ENCODE data around the gene PMVK. TPM values are rescaled to one million over a fixed set of nuclear protein-coding genes. Genes with fewer than 3 reads are reported as not detected.
"Not testable (repeated sequence)": the region's sequence is repeated elsewhere in the genome, so short reads cannot be mapped to it uniquely, and the experiment has no call there.

Gene PMVK
- total and polyA plus RNA-seq, 3 experiments from 2014 or later, result 44.7 to 55.5 (median 45.2) TPM

- Histone ChIP-seq H3K4me1 (ENCODE audit: insufficient read depth, low read length) (no peaks in the 10 kb centered on the region), H3K27ac (ENCODE audit: low read depth, low read length) (no peak overlapping the region), H3K27me3 (ENCODE audit: insufficient read depth, low read length, poor library complexity, severe bottlenecking) (no peaks in the 10 kb centered on the region), H3K4me3 (ENCODE audit: low read length) (no peak overlapping the region), H3K36me3 (ENCODE audit: insufficient read depth, low read length) (no peaks in the 10 kb centered on the region), H3K9me3 (ENCODE audit: low read length) (no peaks in the 10 kb centered on the region)
- H3K4me1 Mint-ChIP-seq, result no peaks in the 10 kb centered on the region
- POLR2A ChIA-PET, result no interaction called here
- H3K27me3 Mint-ChIP-seq, result no peaks in the 10 kb centered on the region
- peak overlapping the region in 1 of 8 donors; percentile 26 for H3K27ac Mint-ChIP-seq
- CTCF ChIA-PET, result interaction anchor here (1.5 kb wide), 1 partner anchor 181 kb away, joined by 3 read pairs; no protein-coding TSS in a partner anchor
- no peak for DNase-seq
- H3K4me3 Mint-ChIP-seq, result no peak overlapping the region
- no peaks in the 10 kb centered on the region for H3K36me3 Mint-ChIP-seq
- H3K9me3 Mint-ChIP-seq, result no peaks in the 10 kb centered on the region
Observed at GRCh38 chr1:154910851-154911250, 25.7 kb downstream of the PMVK start.

GRCh38 chr1:154908937-154909336 is 27.6 kb downstream of the PMVK start:
- H3K4me1 ChIP-seq (ENCODE audit: insufficient read depth, low read length), result no peaks in the 10 kb centered on the region
- no peak overlapping the region for H3K27ac ChIP-seq (ENCODE audit: low read depth, low read length)
- ChIA-PET CTCF (no interaction called here), POLR2A (no interaction called here)
- no peak overlapping the region for H3K4me3 ChIP-seq (ENCODE audit: low read length)
- Mint-ChIP-seq H3K36me3 (no peaks in the 10 kb centered on the region), H3K27ac (no peak overlapping the region), H3K4me1 (no peaks in the 10 kb centered on the region), H3K9me3 (no peaks in the 10 kb centered on the region), H3K27me3 (no peaks in the 10 kb centered on the region), H3K4me3 (no peak overlapping the region)
- no peaks in the 10 kb centered on the region for H3K27me3 ChIP-seq (ENCODE audit: insufficient read depth, low read length, poor library complexity, severe bottlenecking)
- DNase-seq, result no peak
- no peaks in the 10 kb centered on the region for H3K9me3 ChIP-seq (ENCODE audit: low read length)
- H3K36me3 ChIP-seq (ENCODE audit: insufficient read depth, low read length), result no peaks in the 10 kb centered on the region

- H3K4me1 ChIP-seq (ENCODE audit: insufficient read depth, low read length); H3K27ac ChIP-seq (ENCODE audit: low read depth, low read length); POLR2A ChIA-PET; H3K27me3 ChIP-seq (ENCODE audit: insufficient read depth, low read length, poor library complexity, severe bottlenecking); H3K27me3 Mint-ChIP-seq; H3K27ac Mint-ChIP-seq; H3K4me1 Mint-ChIP-seq; H3K9me3 Mint-ChIP-seq; H3K36me3 Mint-ChIP-seq; H3K9me3 ChIP-seq (ENCODE audit: low read length); CTCF ChIA-PET; H3K4me3 ChIP-seq (ENCODE audit: low read length); H3K36me3 ChIP-seq (ENCODE audit: insufficient read depth, low read length); H3K4me3 Mint-ChIP-seq; DNase-seq: not testable (repeated sequence)
Observed at GRCh38 chr1:154908129-154908528, 28.4 kb downstream of the PMVK start.

GRCh38 chr1:154906621-154907081 is 29.9 kb downstream of the PMVK start:
- Histone ChIP-seq H3K4me1 (ENCODE audit: insufficient read depth, low read length) (no peaks in the 10 kb centered on the region), H3K9me3 (ENCODE audit: low read length) (no peaks in the 10 kb centered on the region), H3K27ac (ENCODE audit: low read depth, low read length) (no peak overlapping the region), H3K27me3 (ENCODE audit: insufficient read depth, low read length, poor library complexity, severe bottlenecking) (no peaks in the 10 kb centered on the region), H3K36me3 (ENCODE audit: insufficient read depth, low read length) (no peaks in the 10 kb centered on the region), H3K4me3 (ENCODE audit: low read length) (no peak overlapping the region)
- Mint-ChIP-seq H3K4me3 (no peak overlapping the region), H3K36me3 (no peaks in the 10 kb centered on the region), H3K27me3 (no peaks in the 10 kb centered on the region), H3K27ac (no peak overlapping the region), H3K9me3 (no peaks in the 10 kb centered on the region), H3K4me1 (no peaks in the 10 kb centered on the region)
- no peak for DNase-seq
- POLR2A ChIA-PET, result no interaction called here
- CTCF ChIA-PET, result interaction anchor here (0.7 to 1.2 kb wide), 3 partner anchors 16 to 111 kb away, joined by 3 to 4 read pairs (median 3); no protein-coding TSS in a partner anchor

- H3K9me3 Mint-ChIP-seq, result no peaks in the 10 kb centered on the region
- H3K9me3 ChIP-seq (ENCODE audit: low read length), result no peaks in the 10 kb centered on the region
- ChIA-PET CTCF (no interaction called here), POLR2A (no interaction called here)
- no peak overlapping the region for H3K27ac Mint-ChIP-seq
- no peaks in the 10 kb centered on the region for H3K4me1 Mint-ChIP-seq
- peaks cover 0 to 1% of the 10 kb centered on the region in 2 donors for H3K27me3 Mint-ChIP-seq
- H3K36me3 ChIP-seq (ENCODE audit: insufficient read depth, low read length), result no peaks in the 10 kb centered on the region
- H3K4me3 ChIP-seq (ENCODE audit: low read length), result no peak overlapping the region
- H3K4me3 Mint-ChIP-seq, result no peak overlapping the region
- peaks cover 0 to 3% (median 3%) of the 10 kb centered on the region in 3 donors for H3K36me3 Mint-ChIP-seq
- no peak for DNase-seq
- H3K27ac ChIP-seq (ENCODE audit: low read depth, low read length), result no peak overlapping the region
- H3K27me3 ChIP-seq (ENCODE audit: insufficient read depth, low read length, poor library complexity, severe bottlenecking), result no peaks in the 10 kb centered on the region
- no peaks in the 10 kb centered on the region for H3K4me1 ChIP-seq (ENCODE audit: insufficient read depth, low read length)
Observed at GRCh38 chr1:154902938-154903566, 33.5 kb downstream of the PMVK start.

- Mint-ChIP-seq H3K27ac (peak overlapping the region in 1 of 8 donors; percentile 11), H3K27me3 (peaks cover 0 to 1% of the 10 kb centered on the region in 2 donors), H3K9me3 (no peaks in the 10 kb centered on the region), H3K36me3 (peaks cover 0 to 3% (median 3%) of the 10 kb centered on the region in 3 donors), H3K4me3 (no peak overlapping the region), H3K4me1 (no peaks in the 10 kb centered on the region)
- H3K27me3 ChIP-seq (ENCODE audit: insufficient read depth, low read length, poor library complexity, severe bottlenecking), result no peaks in the 10 kb centered on the region
- H3K4me3 ChIP-seq (ENCODE audit: low read length), result no peak overlapping the region
- no peaks in the 10 kb centered on the region for H3K36me3 ChIP-seq (ENCODE audit: insufficient read depth, low read length)
- no peak overlapping the region for H3K27ac ChIP-seq (ENCODE audit: low read depth, low read length)
- ChIA-PET POLR2A (interaction anchor here (0.7 kb wide), 1 partner anchor 11 kb away, joined by 3 read pairs; no protein-coding TSS in a partner anchor), CTCF (no interaction called here)
- H3K9me3 ChIP-seq (ENCODE audit: low read length), result no peaks in the 10 kb centered on the region
- no peaks in the 10 kb centered on the region for H3K4me1 ChIP-seq (ENCODE audit: insufficient read depth, low read length)
- no peak for DNase-seq
Observed at GRCh38 chr1:154901591-154901990, 34.9 kb downstream of the PMVK start.

- no peak overlapping the region for H3K27ac ChIP-seq (ENCODE audit: low read depth, low read length)
- no peak overlapping the region for H3K4me3 Mint-ChIP-seq
- no peaks in the 10 kb centered on the region for H3K4me1 ChIP-seq (ENCODE audit: insufficient read depth, low read length)
- no peaks in the 10 kb centered on the region for H3K27me3 ChIP-seq (ENCODE audit: insufficient read depth, low read length, poor library complexity, severe bottlenecking)
- H3K27ac Mint-ChIP-seq, result no peak overlapping the region
- H3K36me3 ChIP-seq (ENCODE audit: insufficient read depth, low read length), result no peaks in the 10 kb centered on the region
- no peak for DNase-seq
- peaks cover 0 to 3% (median 3%) of the 10 kb centered on the region in 3 donors for H3K36me3 Mint-ChIP-seq
- peaks cover 0 to 1% of the 10 kb centered on the region in 2 donors for H3K27me3 Mint-ChIP-seq
- no peaks in the 10 kb centered on the region for H3K9me3 ChIP-seq (ENCODE audit: low read length)
- ChIA-PET CTCF (no interaction called here), POLR2A (no interaction called here)
- H3K4me3 ChIP-seq (ENCODE audit: low read length), result no peak overlapping the region
- H3K4me1 Mint-ChIP-seq, result no peaks in the 10 kb centered on the region
- no peaks in the 10 kb centered on the region for H3K9me3 Mint-ChIP-seq
Observed at GRCh38 chr1:154899041-154899440, 37.5 kb downstream of the PMVK start.

GRCh38 chr1:154896771-154897286 is 39.7 kb downstream of the PMVK start:
- Mint-ChIP-seq H3K27me3 (peaks cover 0 to 1% of the 10 kb centered on the region in 2 donors), H3K4me1 (no peaks in the 10 kb centered on the region), H3K4me3 (no peak overlapping the region), H3K27ac (no peak overlapping the region), H3K36me3 (peaks cover 0 to 8% (median 3%) of the 10 kb centered on the region in 3 donors), H3K9me3 (peaks cover 0 to 3% (median 0%) of the 10 kb centered on the region in 5 donors)
- H3K27ac ChIP-seq (ENCODE audit: low read depth, low read length), result no peak overlapping the region
- POLR2A ChIA-PET, result no interaction called here
- H3K36me3 ChIP-seq (ENCODE audit: insufficient read depth, low read length), result no peaks in the 10 kb centered on the region
- CTCF ChIA-PET, result no interaction called here
- no peaks in the 10 kb centered on the region for H3K9me3 ChIP-seq (ENCODE audit: low read length)
- H3K4me1 ChIP-seq (ENCODE audit: insufficient read depth, low read length), result no peaks in the 10 kb centered on the region
- no peak overlapping the region for H3K4me3 ChIP-seq (ENCODE audit: low read length)
- no peak for DNase-seq
- H3K27me3 ChIP-seq (ENCODE audit: insufficient read depth, low read length, poor library complexity, severe bottlenecking), result no peaks in the 10 kb centered on the region

Measured in CD8-positive, alpha-beta memory T cell (primary cell).